ENCODE data around the gene PRR7. TPM values are rescaled to one million over a fixed set of nuclear protein-coding genes. Genes with fewer than 3 reads are reported as not detected.

Gene PRR7
- total and polyA plus RNA-seq, 8 donors: 0.61 to 3.7 (median 1.1) TPM; not detected in 4

GRCh38 chr5:177433658-177434217, 12.9 kb upstream of the PRR7 start:
- Histone ChIP-seq H3K27me3 (no peaks in the 10 kb centered on the region), H3K27ac (no peak overlapping the region), H3K4me1 (peaks cover under 1 to 51% (median 36%) of the 10 kb centered on the region in 4 donors), H3K4me3 (no peak overlapping the region), H3K9me3 (no peaks in the 10 kb centered on the region), H3K36me3 (peaks cover 57 to 90% (median 86%) of the 10 kb centered on the region in 4 donors)
- 91 to 96% (median 93%) methylated on average over 15 to 29 of the region's 29 CpGs for WGBS, 5 donors
- DNase-seq: no peak
- TF ChIP-seq CTCF (IDR thresholded peaks at IDR 0.05) (no peak), POLR2A (IDR thresholded peaks at IDR 0.05) (no peak)
- intact Hi-C loops (cut with DNase I; ENCODE audit: low total_unique reads): no loop called here

- no peak for DNase-seq
- intact Hi-C loops (cut with DNase I; ENCODE audit: low total_unique reads): no loop called here
- Histone ChIP-seq H3K4me3 (no peak overlapping the region), H3K9me3 (no peaks in the 10 kb centered on the region), H3K27me3 (no peaks in the 10 kb centered on the region), H3K4me1 (peaks cover 0 to 44% (median 29%) of the 10 kb centered on the region in 4 donors), H3K36me3 (peaks cover 57 to 97% (median 93%) of the 10 kb centered on the region in 4 donors), H3K27ac (no peak overlapping the region)
- 89 to 93% (median 92%) methylated on average over 5 to 8 of the region's 8 CpGs for WGBS, 5 donors
- no peak for TF ChIP-seq CTCF (IDR thresholded peaks at IDR 0.05)
- TF ChIP-seq POLR2AphosphoS5 (IDR thresholded peaks at IDR 0.05): no peak
- no peak for TF ChIP-seq POLR2A (IDR thresholded peaks at IDR 0.05)
- TF ChIP-seq EP300 (IDR thresholded peaks at IDR 0.05): no peak
These were observed 12.2 kb upstream of the PRR7 start for GRCh38 chr5:177434437-177434836.

- peaks cover 57 to 100% (median 98%) of the 10 kb centered on the region in 4 donors for H3K36me3 ChIP-seq
- H3K4me1 ChIP-seq: peaks cover 0 to 37% (median 24%) of the 10 kb centered on the region in 4 donors
- H3K27ac ChIP-seq: no peak overlapping the region
- no peaks in the 10 kb centered on the region for H3K9me3 ChIP-seq
- intact Hi-C loops (cut with DNase I; ENCODE audit: low total_unique reads): no loop called here
- no peak overlapping the region for H3K4me3 ChIP-seq
- WGBS, 5 donors: 90 to 95% (median 91%) methylated on average over 18 to 20 of the region's 20 CpGs
- H3K27me3 ChIP-seq: no peaks in the 10 kb centered on the region
- TF ChIP-seq EP300 (IDR thresholded peaks at IDR 0.05) (no peak), POLR2A (IDR thresholded peaks at IDR 0.05) (no peak), POLR2AphosphoS5 (IDR thresholded peaks at IDR 0.05) (no peak), CTCF (IDR thresholded peaks at IDR 0.05) (no peak)
- DNase-seq: no peak
These were observed 11.5 kb upstream of the PRR7 start for GRCh38 chr5:177434942-177435738.

DNA sequence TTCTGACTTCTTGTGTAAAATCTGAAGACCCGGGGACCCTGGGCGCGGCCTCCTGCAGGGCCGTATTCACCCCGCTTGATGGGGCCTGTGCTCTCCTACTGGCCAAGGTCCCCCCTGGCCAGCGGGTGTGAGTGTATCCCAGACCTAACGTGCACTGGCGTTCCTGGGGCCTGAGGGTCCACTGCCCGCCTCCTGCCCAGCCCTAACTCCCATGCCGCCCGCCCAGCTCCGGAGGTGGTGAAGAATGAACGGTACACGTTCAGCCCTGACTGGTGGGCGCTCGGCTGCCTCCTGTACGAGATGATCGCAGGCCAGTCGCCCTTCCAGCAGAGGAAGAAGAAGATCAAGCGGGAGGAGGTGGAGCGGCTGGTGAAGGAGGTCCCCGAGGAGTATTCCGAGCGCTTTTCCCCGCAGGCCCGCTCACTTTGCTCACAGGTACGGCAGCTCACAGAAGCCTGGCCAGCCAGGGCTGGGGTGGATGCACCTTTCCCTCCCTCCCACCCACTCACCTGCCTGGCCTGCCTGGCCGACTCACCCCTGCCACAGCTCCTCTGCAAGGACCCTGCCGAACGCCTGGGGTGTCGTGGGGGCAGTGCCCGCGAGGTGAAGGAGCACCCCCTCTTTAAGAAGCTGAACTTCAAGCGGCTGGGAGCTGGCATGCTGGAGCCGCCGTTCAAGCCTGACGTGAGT, 10.6 kb upstream of the PRR7 start:
- no peak overlapping the region for H3K27ac ChIP-seq
- no peaks in the 10 kb centered on the region for H3K27me3 ChIP-seq
- 94 to 98% (median 96%) methylated on average over 36 to 37 of the region's 37 CpGs for WGBS, 5 donors
- intact Hi-C loops (cut with DNase I; ENCODE audit: low total_unique reads): no loop called here
- TF ChIP-seq EP300 (IDR thresholded peaks at IDR 0.05): no peak
- no peak for TF ChIP-seq POLR2AphosphoS5 (IDR thresholded peaks at IDR 0.05)
- no peak for TF ChIP-seq CTCF (IDR thresholded peaks at IDR 0.05)
- TF ChIP-seq POLR2A (IDR thresholded peaks at IDR 0.05): no peak
- H3K4me3 ChIP-seq: no peak overlapping the region
- peaks cover 61 to 100% (median 98%) of the 10 kb centered on the region in 4 donors for H3K36me3 ChIP-seq
- no peak for DNase-seq
- H3K4me1 ChIP-seq: peaks cover 0 to 28% (median 18%) of the 10 kb centered on the region in 4 donors
- no peaks in the 10 kb centered on the region for H3K9me3 ChIP-seq
